ENCODE data around the gene KLHL35.
"Not testable (repeated sequence)": the region's sequence is repeated elsewhere in the genome, so short reads cannot be mapped to it uniquely, and the experiment has no call there.

KLHL35 gene

GRCh38 chr11:75421035-75421602 lies 11.9 kb downstream of the KLHL35 start:
- Histone ChIP-seq H3K27ac (replicated peaks) (no peak overlapping the region), H3K27me3 (ENCODE audit: insufficient read depth, poor library complexity, severe bottlenecking) (no peaks in the 10 kb centered on the region), H3K4me3 (replicated peaks; ENCODE audit: insufficient read depth, low read length) (no peak overlapping the region)
- TF ChIP-seq GABPA (IDR thresholded peaks at IDR 0.05; ENCODE audit: low read depth) (no peak), SPI1 (IDR thresholded peaks at IDR 0.05; ENCODE audit: borderline replicate concordance, low read depth) (no peak), POLR2AphosphoS5 (IDR thresholded peaks at IDR 0.05; ENCODE audit: low read depth) (no peak)
- TF ChIP-seq, protein P1, sequence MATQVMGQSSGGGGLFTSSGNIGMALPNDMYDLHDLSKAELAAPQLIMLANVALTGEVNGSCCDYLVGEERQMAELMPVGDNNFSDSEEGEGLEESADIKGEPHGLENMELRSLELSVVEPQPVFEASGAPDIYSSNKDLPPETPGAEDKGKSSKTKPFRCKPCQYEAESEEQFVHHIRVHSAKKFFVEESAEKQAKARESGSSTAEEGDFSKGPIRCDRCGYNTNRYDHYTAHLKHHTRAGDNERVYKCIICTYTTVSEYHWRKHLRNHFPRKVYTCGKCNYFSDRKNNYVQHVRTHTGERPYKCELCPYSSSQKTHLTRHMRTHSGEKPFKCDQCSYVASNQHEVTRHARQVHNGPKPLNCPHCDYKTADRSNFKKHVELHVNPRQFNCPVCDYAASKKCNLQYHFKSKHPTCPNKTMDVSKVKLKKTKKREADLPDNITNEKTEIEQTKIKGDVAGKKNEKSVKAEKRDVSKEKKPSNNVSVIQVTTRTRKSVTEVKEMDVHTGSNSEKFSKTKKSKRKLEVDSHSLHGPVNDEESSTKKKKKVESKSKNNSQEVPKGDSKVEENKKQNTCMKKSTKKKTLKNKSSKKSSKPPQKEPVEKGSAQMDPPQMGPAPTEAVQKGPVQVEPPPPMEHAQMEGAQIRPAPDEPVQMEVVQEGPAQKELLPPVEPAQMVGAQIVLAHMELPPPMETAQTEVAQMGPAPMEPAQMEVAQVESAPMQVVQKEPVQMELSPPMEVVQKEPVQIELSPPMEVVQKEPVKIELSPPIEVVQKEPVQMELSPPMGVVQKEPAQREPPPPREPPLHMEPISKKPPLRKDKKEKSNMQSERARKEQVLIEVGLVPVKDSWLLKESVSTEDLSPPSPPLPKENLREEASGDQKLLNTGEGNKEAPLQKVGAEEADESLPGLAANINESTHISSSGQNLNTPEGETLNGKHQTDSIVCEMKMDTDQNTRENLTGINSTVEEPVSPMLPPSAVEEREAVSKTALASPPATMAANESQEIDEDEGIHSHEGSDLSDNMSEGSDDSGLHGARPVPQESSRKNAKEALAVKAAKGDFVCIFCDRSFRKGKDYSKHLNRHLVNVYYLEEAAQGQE (IDR thresholded peaks at IDR 0.05; ENCODE audit: insufficient replicate concordance, low read depth), result no peak
- TF ChIP-seq, protein P2, sequence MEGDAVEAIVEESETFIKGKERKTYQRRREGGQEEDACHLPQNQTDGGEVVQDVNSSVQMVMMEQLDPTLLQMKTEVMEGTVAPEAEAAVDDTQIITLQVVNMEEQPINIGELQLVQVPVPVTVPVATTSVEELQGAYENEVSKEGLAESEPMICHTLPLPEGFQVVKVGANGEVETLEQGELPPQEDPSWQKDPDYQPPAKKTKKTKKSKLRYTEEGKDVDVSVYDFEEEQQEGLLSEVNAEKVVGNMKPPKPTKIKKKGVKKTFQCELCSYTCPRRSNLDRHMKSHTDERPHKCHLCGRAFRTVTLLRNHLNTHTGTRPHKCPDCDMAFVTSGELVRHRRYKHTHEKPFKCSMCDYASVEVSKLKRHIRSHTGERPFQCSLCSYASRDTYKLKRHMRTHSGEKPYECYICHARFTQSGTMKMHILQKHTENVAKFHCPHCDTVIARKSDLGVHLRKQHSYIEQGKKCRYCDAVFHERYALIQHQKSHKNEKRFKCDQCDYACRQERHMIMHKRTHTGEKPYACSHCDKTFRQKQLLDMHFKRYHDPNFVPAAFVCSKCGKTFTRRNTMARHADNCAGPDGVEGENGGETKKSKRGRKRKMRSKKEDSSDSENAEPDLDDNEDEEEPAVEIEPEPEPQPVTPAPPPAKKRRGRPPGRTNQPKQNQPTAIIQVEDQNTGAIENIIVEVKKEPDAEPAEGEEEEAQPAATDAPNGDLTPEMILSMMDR (IDR thresholded peaks at IDR 0.05; ENCODE audit: insufficient read depth, low read length), result no peak
- no peak for DNase-seq (ENCODE audit: low read depth in 1 of 2, low spot score in 1 of 2)

DNA sequence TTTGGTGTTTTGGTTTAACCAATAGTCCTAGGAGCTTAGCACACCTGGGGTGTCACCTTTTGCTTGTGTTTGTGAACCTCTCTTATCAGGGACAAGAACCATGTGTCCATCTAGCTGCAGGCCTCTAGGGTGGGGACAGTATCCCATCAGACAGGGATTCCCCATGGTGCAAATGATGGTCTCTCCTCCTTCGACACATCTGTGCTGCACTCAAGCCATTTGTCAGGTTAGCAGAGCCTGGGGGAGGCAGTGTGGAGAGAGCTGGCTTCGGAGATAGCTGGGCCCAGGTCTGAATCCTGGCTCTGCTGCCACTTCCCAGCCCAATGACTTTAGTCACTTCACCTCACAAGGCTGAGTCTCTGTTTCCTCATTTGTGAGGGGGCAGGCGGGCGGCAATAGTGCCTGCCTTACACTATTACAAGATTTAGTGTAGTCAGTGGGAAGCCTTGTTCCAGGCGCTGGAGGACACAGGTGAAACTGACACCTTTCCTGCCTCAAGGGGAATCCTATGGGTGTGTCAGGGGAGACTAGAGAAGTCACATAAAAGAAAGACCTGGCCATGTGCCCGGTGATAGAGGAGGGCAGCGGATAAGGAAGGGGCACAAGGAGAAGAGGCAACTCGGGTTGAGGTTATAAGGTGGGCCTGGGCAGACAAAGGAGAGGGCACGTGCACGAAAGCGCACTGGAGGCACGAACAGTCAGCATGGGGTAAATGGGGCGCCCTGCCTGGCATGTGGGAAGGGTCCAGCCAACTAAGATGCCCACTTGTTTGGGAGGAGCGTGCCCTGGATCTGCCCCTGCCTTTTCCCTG lies 12.6 kb downstream of the KLHL35 start:
- H3K27ac ChIP-seq (replicated peaks), result no peak overlapping the region
- no peak for DNase-seq (ENCODE audit: low read depth in 1 of 2, low spot score in 1 of 2)
- TF ChIP-seq GABPA (IDR thresholded peaks at IDR 0.05; ENCODE audit: low read depth), result no peak
- no peak for TF ChIP-seq SPI1 (IDR thresholded peaks at IDR 0.05; ENCODE audit: borderline replicate concordance, low read depth)
- no peak for TF ChIP-seq POLR2AphosphoS5 (IDR thresholded peaks at IDR 0.05; ENCODE audit: low read depth)
- TF ChIP-seq, protein P2 (IDR thresholded peaks at IDR 0.05; ENCODE audit: insufficient read depth, low read length), result no peak
- TF ChIP-seq, protein P1 (IDR thresholded peaks at IDR 0.05; ENCODE audit: insufficient replicate concordance, low read depth), result no peak
- no peaks in the 10 kb centered on the region for H3K27me3 ChIP-seq (ENCODE audit: insufficient read depth, poor library complexity, severe bottlenecking)
- H3K4me3 ChIP-seq (replicated peaks; ENCODE audit: insufficient read depth, low read length), result no peak overlapping the region

GRCh38 chr11:75413864-75414263 lies 19.1 kb downstream of the KLHL35 start:
- TF ChIP-seq GABPA (IDR thresholded peaks at IDR 0.05; ENCODE audit: low read depth) (no peak), POLR2AphosphoS5 (IDR thresholded peaks at IDR 0.05; ENCODE audit: low read depth) (no peak), SPI1 (IDR thresholded peaks at IDR 0.05; ENCODE audit: borderline replicate concordance, low read depth) (no peak)
- TF ChIP-seq, protein P1 (IDR thresholded peaks at IDR 0.05; ENCODE audit: insufficient replicate concordance, low read depth), result no peak
- TF ChIP-seq, protein P2 (IDR thresholded peaks at IDR 0.05; ENCODE audit: insufficient read depth, low read length), result no peak
- no peak overlapping the region for H3K27ac ChIP-seq (replicated peaks)
- DNase-seq (ENCODE audit: low read depth in 1 of 2, low spot score in 1 of 2), result no peak

GRCh38 chr11:75413146-75413545 lies 19.9 kb downstream of the KLHL35 start:
- not testable (repeated sequence) for H3K27me3 ChIP-seq (ENCODE audit: insufficient read depth, poor library complexity, severe bottlenecking); H3K4me3 ChIP-seq (replicated peaks; ENCODE audit: insufficient read depth, low read length); DNase-seq (ENCODE audit: low read depth in 1 of 2, low spot score in 1 of 2); H3K27ac ChIP-seq (replicated peaks)

More at GRCh38 chr11:75413864-75414263, 19.1 kb downstream of the KLHL35 start:
- Histone ChIP-seq H3K27me3 (ENCODE audit: insufficient read depth, poor library complexity, severe bottlenecking) (no peaks in the 10 kb centered on the region), H3K4me3 (replicated peaks; ENCODE audit: insufficient read depth, low read length) (no peak overlapping the region)

- not testable (repeated sequence) for H3K27me3 ChIP-seq (ENCODE audit: insufficient read depth, poor library complexity, severe bottlenecking); H3K27ac ChIP-seq (replicated peaks); DNase-seq (ENCODE audit: low read depth in 1 of 2, low spot score in 1 of 2); H3K4me3 ChIP-seq (replicated peaks; ENCODE audit: insufficient read depth, low read length)
These were observed 23.0 kb downstream of the KLHL35 start for GRCh38 chr11:75409971-75410370.
